ENCODE data around the gene HES7.

Gene HES7

GRCh38 chr17:8155231-8155995, 31.5 kb upstream of the HES7 start:
- FAIRE-seq, result no peak
- DNase-seq (ENCODE audit: low spot score), result no peak

DNA sequence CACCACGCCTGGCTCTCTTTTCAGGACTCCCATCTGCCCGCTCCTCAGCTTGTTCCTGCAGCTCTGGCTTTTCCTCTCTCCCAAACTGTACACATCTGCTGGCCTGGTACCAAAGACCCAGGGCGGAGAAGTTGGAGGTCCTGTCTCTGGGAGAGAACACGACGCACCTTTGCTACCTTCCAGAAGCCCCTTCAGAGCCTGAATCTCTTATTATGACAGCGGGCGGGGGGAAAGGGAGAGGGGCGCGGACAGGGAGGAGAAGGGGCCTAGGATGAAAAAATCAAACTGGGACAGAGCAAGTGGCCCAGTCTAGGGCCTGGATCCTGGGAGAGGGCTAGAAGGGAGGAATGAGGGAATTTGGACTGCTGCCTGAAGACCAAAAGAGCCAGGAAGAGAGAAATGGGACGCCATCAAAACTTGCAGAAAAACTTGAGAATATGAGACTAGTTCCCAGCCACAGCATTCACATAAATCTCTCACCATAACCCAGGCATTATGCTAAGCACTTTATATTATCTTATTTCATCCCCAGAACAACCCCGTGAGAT, 30.8 kb upstream of the HES7 start:
- no peak for FAIRE-seq
- no peak for DNase-seq (ENCODE audit: low spot score)

- DNase-seq (ENCODE audit: low spot score) (peak; percentile 78), FAIRE-seq (peak; percentile 81)
These were observed 30.2 kb upstream of the HES7 start for GRCh38 chr17:8153957-8154607.

DNA sequence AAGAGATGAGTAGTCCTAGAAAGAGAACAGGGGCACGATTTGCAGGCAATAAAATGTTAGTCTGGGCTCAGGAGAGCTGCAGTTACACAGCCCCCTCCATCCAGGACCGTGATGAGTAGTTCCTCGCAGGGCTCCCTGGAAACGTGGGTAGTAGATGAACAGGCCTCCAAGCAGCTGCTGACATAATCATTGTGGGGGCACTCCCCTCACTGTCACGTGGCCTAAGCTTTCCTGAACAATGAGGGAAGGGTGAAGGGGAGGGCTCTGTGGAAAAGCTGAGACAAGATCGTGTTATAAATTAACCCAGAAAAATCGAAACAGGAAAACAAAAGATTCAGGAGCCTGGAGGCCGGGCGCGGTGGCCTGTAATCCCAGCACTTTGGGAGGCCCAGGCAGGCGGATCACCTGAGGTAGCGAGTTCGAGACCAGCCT, 29.6 kb upstream of the HES7 start:
- FAIRE-seq (no peak), DNase-seq (ENCODE audit: low spot score) (no peak)

- DNase-seq (ENCODE audit: low spot score) (no peak), FAIRE-seq (no peak)
These were observed 29.1 kb upstream of the HES7 start for GRCh38 chr17:8153031-8153451.

DNA sequence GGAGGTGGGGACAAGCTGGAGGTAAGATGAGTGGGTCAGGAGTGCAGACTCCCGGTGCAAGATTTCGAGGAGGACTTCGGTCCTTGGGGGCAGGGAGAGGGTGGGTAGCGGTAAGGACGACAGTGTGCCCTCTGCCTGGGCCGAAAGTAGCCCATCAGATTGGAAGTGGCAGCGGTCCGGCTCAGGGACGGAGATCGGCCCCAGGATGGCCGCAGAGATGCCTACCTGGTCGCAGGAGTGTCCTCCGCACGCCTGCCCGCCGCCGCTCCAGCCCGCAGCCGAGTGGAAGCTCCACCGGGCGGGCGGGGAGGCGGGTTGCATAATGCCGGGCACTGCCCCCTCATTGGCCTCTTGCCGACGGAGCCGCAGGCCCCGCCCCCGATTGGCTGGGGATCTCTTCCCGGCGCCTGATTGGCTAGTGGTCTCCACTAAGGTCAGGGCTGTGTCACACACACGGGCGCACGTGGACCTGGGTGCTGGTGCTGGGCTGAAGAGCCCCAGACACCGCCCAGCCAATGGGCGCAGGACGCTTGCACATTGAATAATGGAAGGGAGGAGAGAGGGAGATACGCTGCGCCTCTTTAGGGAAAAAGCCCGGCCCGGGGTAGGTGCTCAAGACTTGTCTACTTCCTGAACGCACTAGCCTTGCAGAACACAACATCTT, 28.3 kb upstream of the HES7 start, which contains the start of gene PER1:
Gene PER1, minus strand, starts transcription at position 293 of the 664 bp plus-strand sequence. CDS start 1,698 bp downstream, outside the sequence.
- FAIRE-seq (no peak), DNase-seq (ENCODE audit: low spot score) (peak; percentile 86)

- DNase-seq (ENCODE audit: low spot score), result no peak
- no peak for FAIRE-seq
These were observed 27.8 kb upstream of the HES7 start for GRCh38 chr17:8151641-8152111.

GRCh38 chr17:8151120-8151640, 27.3 kb upstream of the HES7 start:
- FAIRE-seq (no peak), DNase-seq (ENCODE audit: low spot score) (peak; percentile 76)

DNA sequence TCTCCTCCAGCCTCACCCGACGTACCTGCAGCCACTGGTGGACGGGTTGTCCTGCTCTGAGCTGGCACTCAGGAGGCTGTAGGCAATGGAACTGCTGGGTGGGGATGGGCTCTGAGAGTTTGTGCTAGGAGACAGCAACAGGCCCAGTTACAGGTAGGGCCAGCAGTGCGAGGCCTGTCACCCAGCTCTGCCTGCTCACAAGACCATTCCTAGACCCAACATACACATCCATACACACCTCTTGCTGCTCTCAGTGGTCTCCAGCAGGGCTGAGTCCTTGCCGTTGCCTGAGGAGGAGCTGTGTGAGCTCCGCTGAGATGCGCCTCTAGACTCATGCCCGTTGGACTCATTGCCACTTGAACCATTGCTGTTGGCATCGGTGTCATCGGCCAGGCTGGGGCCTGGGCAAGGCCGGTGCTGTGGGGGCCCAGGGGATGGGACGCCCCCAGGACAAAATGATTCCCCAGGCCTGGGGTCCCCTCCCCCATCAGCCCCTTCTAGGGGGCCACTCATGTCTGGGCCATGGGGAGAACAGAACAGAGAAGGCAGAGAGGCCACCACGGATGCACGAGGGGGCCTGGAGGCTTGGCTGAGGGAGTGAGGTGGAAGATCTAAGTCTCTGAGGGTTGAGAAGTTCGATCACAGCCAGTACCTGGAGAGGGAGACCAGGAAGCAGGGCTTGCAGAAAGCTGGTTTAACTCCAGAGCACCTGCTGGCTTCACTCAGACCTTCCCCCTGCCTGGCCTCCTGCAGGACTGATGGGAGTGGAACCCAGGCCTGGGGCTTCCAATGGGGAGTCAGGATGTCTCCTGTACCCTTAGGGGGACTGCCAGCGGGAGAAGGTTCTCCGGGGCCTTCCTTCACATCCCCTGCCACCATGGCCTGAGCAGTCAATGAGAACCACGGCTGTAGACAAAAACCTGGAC, 26.6 kb upstream of the HES7 start:
- FAIRE-seq, result no peak
- DNase-seq (ENCODE audit: low spot score), result no peak

DNA sequence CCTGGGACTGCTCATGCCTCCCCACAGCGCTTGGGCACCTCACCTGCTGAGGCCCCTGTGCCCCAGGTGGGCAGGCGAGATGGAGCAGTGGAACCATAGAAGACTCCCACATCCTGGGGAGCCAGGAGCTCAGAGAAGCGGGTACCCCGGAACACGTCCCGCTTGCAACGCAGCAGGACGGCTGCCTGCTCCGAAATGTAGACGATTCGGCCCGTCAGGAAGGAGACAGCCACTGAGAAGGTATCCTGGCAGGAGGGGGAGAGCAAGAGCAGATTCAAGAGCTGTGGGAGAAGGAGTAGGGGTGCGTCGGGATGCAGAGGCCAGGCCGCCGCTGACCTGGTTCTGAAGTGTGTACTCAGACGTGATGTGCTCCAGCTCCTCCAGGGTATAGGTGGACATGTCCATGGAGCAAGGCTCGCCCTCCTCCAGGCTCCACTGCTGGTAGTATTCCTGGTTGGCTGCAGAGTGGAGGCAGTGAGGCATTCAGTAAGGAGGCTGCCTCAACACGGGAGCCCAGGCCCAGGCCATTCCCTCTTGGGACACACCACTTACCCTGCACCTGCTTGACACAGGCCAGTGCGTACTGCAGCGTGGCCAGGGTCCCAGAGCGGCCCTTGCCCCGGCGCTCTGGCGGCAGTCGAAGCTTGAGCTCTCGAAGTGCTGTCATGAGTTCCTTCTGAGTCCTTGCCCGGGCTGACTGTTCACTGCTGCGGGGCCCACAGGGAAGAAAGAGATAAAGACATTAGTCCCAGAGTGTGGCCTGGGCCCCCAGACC, 25.7 kb upstream of the HES7 start:
- DNase-seq (ENCODE audit: low spot score) (no peak), FAIRE-seq (no peak)

DNA sequence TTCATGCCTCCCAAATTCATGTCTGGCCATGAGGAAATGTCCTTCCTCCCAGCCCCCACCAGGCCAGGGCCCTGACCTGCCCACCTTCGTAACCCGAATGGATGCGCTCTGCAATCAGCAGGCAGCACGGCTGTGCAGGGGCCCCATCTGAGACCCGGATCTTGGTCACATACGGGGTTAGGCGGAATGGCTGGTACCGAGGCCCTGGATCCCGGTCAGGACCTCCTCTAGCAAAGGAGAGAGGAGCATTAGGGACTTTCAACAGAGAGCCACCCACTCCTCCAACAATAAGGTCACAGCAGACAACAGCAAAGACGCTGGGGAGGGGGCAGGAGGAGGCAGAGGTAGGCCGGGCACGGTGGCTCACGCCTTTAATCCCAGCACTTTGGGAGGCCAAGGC, 24.7 kb upstream of the HES7 start:
- no peak for DNase-seq (ENCODE audit: low spot score)
- no peak for FAIRE-seq

GRCh38 chr17:8147805-8148404, 24.0 kb upstream of the HES7 start:
- FAIRE-seq (no peak), DNase-seq (ENCODE audit: low spot score) (no peak)

DNA sequence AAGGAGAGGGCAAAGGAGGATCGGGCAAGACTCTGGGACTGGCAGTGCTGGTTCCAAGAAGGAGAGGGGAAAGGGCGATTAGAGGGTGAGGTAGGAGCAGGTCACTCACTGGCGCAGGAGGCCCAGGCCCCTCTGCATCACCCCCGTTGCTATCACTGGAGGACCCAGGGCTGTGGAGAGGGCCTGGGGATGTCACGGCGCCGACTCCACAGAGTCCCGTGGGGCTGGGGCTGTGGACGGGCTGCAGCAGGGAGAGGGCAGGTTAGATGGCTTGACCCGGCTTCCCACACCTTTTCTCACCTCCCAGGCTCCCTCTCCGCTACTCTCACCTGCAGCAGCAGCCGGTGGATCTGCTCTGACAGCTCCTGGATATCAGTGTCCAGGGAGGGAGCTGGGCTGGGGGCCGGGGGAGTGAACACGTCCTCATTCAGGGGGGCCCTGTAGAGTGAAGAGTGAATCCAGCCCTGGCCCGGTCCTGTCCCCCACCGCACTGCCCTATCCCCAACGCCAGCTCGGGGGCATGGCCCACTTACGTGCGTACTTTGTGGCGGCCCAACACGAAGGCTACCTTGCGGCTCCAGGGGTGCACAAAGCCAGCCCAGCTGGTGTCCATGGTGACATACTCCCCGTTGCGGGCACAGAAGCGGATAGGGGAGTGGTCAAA, 23.4 kb upstream of the HES7 start:
- FAIRE-seq, result no peak

DNA sequence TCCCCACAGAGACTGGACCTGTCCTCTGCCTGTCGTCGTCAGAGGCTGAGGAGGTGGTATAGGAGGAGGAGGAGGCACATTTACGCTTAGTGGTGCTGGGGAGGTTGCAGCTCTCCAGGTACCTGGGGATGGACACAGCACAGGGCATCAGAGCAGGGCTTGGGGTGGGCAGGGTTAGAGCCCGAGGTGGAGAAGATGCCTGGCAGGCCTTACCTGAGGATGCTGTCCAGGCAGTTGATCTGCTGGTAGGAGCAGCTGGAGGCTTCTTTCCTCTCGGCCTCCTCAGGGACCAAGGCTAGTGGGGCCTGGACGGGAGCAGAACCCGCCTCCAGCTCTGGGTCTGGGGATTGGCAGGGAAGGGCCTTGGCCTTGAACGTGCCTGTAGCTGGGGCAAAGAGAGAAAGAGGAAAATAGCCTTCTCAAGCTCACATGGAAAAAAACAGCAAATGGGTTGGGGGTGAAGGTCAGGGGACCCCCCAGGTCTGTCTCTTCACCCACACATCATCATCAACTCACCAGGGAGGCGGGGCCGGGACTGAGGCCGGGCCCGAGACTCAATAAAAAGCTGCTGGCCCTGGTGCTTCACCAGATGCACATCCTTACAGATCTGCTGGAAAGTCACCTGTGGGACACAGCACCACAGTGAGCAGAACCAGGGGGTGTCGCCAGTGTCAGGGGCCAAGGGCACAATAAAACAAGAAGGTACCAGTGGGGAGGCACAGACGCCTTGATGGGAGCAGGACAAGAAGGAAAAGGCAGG, 22.7 kb upstream of the HES7 start:
- no peak for DNase-seq (ENCODE audit: low spot score)
- no peak for FAIRE-seq

More for the DNA sequence above, 23.4 kb upstream of the HES7 start:
- no peak for DNase-seq (ENCODE audit: low spot score)

DNA sequence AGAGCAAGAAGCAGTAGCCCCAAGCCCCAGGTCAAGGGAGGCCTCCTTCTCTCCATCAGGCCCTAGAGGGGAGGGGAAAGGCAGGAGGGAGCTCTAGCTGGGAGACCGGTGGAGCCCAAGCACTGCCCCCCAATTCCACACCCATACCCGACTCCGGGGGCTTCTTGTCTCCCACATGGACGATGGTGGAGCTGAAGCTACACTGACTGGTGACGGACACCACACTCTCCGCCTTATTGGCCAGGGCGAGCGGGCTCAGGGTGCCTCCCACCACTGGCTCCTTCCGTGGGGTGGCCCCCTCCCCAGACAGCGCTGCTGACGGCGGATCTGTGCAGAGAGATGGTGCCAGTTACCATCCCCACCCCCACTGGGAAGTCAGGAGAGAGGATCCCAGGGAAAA, 21.9 kb upstream of the HES7 start:
- FAIRE-seq (no peak), DNase-seq (ENCODE audit: low spot score) (no peak)

- FAIRE-seq (no peak), DNase-seq (ENCODE audit: low spot score) (no peak)
These were observed 20.7 kb upstream of the HES7 start for GRCh38 chr17:8144401-8145231.

Measured in urothelium cell line (cell line).